HG03565 (cell line): ENCODE measurements around the gene CBARP.
A peak's percentile ranks its signal among the peaks of the same experiment; 100 is the strongest.

Experiments used
- ATAC-seq: cut with Tn5 transposase; IDR thresholded peaks from one replicate; pipeline ENCODE4 v1.9.1; 2021; ENCODE audit warnings: mild to moderate bottlenecking, moderate library complexity; ENCODE audit not compliant: unreplicated experiment

The CBARP gene

GRCh38 chr19:1264801-1265614 lies 27.2 kb upstream of the CBARP start:
- ATAC-seq = no peak

GRCh38 chr19:1263188-1263587 lies 25.4 kb upstream of the CBARP start:
- no peak for ATAC-seq

- ATAC-seq = no peak
Measured at GRCh38 chr19:1262623-1263123, 24.9 kb upstream of the CBARP start.

- no peak for ATAC-seq
Measured at GRCh38 chr19:1261798-1262622, 24.2 kb upstream of the CBARP start.

GRCh38 chr19:1261538-1261797 lies 23.7 kb upstream of the CBARP start:
- ATAC-seq = no peak

GRCh38 chr19:1260749-1261537 lies 23.1 kb upstream of the CBARP start:
- peak; percentile 42 for ATAC-seq

- ATAC-seq = peak; percentile 7
Measured at GRCh38 chr19:1259876-1260748, 22.3 kb upstream of the CBARP start.

- no peak for ATAC-seq
Measured at GRCh38 chr19:1259206-1259875, 21.5 kb upstream of the CBARP start.

GRCh38 chr19:1258707-1259205 lies 21.0 kb upstream of the CBARP start:
- no peak for ATAC-seq

- no peak for ATAC-seq
Measured at GRCh38 chr19:1258163-1258492, 20.3 kb upstream of the CBARP start.

- ATAC-seq = no peak
Measured at GRCh38 chr19:1257475-1258162, 19.8 kb upstream of the CBARP start.

GRCh38 chr19:1256646-1257474 lies 19.1 kb upstream of the CBARP start:
- ATAC-seq = no peak

GRCh38 chr19:1255186-1256161 lies 17.7 kb upstream of the CBARP start:
- no peak for ATAC-seq

- ATAC-seq = no peak
Measured at GRCh38 chr19:1254530-1255185, 16.9 kb upstream of the CBARP start.

- no peak for ATAC-seq
Measured at GRCh38 chr19:1254081-1254527, 16.3 kb upstream of the CBARP start.

GRCh38 chr19:1253514-1254080 lies 15.8 kb upstream of the CBARP start:
- no peak for ATAC-seq
